D721Med (cell line): ENCODE results near the gene STEEP1.

Source experiments
- DNase-seq: peaks from one replicate; pipeline ENCODE4 v3.0.0; 2011; ENCODE audit warnings: low spot score; ENCODE audit not compliant: insufficient read length
- FAIRE-seq: peaks from 2 replicates; lab custom pipeline; 2011; peaks lifted over from hg19 to GRCh38; lab: Jason Lieb, UNC
- TF ChIP-seq, protein P1 (sequence below): IDR thresholded peaks from 2 replicates; pipeline ENCODE4 v1.5.1; 2012; ENCODE audit warnings: mild to moderate bottlenecking, control low read depth; ENCODE audit not compliant: insufficient read depth; ENCODE audit errors: missing control alignments

Gene STEEP1

DNA sequence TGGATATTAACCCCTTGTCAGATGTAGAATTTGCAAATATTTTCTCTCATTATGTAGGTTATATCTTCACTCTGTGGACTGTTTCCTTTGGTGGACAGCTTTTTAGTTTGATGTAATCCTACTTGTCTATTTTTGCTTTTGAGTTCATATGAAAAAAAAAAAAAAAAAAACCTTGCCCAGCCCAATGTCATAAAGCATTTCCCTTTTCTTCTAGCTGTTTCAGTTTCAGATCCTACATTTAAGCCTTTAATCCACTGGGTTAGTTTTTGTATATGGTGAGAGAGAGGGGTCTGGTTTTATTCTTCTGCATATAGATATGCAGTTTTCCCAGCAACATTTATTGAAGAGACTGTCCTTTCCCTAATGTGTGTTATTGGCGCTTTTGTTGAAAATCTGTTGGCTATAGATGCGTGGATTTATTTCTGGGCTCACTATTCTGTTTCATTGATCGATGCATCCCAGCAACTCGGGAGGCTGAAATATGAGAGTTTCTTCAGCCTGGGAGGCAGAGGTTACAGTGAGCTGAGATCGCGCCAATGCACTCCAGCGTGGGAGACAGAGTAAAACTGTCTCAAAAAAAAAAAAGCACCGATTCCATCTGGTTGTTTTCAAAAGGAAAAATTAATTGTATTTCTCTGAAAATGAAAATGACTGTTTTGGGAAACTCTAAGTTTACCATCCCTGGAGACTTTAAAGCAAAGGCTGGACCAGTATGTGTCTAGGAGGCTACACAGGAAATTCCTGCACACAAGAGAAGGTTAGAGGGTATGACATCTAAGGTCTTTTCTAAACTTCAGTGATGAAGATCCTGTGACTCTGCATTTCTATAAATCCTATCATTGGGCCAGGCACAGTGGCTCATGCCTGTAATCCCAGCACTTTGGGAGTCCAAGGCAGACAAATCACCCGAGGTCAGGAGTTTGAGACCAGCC lies 35.6 kb downstream of the STEEP1 start:
- TF ChIP-seq, protein P1, sequence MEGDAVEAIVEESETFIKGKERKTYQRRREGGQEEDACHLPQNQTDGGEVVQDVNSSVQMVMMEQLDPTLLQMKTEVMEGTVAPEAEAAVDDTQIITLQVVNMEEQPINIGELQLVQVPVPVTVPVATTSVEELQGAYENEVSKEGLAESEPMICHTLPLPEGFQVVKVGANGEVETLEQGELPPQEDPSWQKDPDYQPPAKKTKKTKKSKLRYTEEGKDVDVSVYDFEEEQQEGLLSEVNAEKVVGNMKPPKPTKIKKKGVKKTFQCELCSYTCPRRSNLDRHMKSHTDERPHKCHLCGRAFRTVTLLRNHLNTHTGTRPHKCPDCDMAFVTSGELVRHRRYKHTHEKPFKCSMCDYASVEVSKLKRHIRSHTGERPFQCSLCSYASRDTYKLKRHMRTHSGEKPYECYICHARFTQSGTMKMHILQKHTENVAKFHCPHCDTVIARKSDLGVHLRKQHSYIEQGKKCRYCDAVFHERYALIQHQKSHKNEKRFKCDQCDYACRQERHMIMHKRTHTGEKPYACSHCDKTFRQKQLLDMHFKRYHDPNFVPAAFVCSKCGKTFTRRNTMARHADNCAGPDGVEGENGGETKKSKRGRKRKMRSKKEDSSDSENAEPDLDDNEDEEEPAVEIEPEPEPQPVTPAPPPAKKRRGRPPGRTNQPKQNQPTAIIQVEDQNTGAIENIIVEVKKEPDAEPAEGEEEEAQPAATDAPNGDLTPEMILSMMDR, result no peak
- DNase-seq, result no peak
- FAIRE-seq, result no peak

DNA sequence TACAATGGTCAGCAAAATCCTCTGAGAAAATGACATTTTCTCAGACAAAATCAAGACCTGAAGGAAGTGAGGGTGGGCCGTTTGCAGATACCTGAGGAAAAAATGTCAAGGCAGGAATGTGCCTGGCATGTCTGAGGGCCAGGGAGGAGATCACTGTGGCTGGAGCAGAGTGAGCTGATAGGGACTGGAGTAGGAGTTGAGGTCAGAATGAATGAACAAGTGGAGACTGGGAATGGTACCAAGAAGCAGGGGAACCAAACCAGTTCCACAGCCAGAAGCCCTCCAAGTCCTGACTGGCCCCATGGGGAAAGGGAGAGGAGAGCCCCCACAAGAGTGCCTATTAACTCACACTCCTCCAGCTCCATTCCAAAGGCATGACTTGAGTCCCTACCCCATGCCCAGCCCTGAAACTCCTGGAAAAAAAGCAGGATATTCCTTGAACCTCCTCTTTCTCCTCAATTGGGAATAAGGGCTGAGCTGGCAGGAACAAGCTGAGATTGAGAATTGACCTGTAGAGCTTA lies 41.5 kb downstream of the STEEP1 start:
- no peak for FAIRE-seq
- TF ChIP-seq, protein P1, result no peak

DNA sequence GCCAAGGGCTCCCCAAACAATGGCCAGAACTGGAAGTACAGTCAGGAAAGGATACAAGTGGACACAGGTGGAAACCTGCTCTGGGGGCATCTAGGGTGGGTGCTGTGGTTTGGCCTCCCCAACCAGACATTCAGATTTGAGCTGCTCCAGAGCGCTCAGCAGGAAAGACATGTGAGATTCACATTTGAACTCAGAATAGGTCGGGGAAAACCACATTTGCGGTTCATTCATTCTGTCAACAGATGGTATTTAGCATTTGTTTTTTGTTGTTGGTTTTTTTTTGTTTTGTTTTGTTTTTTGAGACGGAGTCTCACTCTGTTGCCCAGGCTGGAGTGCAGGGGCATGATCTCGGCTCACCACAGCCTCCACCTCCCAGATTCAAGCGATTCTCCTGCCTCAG lies 44.0 kb downstream of the STEEP1 start:
- no peak for FAIRE-seq
- DNase-seq, result no peak
- TF ChIP-seq, protein P1, result no peak

More for the DNA sequence above, 41.5 kb downstream of the STEEP1 start:
- no peak for DNase-seq

DNA sequence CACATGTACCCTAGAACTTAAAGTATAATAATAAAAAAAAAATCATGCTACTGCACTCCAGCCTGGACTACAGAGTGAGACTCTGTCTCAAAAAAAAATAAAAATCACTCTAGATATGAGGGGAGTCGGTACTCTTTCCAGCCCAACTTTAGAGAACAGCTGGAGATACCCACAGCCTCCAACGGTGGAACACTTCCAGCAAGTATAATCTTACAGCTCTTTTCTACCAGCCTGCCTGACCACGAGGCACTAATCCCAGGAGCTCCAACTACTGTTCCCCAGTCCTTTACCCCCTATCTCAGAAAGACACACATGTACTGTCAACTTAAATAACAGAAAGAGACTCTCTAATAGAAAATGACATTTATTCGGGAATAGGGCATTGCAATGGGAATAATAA lies 46.8 kb downstream of the STEEP1 start:
- DNase-seq (no peak), FAIRE-seq (no peak)
- TF ChIP-seq, protein P1, result no peak

DNA sequence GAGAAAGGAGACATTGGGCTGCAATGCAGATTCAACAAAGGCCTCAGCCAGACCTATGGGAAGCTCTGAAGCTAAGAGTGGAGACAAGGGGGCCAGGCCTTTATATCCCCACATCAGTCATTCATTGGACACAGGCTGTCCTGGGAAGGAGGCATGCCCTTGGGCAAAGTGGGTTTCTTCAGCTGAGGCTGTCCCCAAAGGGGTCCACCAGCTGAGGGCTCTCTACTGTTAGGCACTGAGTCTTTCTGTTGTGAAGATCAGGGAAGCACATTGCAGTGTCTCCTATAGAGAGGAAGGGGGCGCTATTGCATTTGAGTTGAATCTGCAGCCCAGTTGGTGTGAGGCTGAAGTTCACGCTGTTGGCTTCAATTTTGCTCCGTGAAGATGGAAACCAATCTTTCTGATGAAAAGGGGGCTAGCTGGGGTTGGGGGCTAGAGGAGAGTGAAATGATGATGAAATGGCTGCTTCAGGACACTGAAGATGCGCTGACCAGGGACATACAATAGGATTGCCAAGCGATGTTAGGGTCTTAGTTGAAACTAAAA lies 49.0 kb downstream of the STEEP1 start:
- TF ChIP-seq, protein P1, result peak; percentile 68
- peak; percentile 81 for FAIRE-seq
- peak; percentile 52 for DNase-seq

DNA sequence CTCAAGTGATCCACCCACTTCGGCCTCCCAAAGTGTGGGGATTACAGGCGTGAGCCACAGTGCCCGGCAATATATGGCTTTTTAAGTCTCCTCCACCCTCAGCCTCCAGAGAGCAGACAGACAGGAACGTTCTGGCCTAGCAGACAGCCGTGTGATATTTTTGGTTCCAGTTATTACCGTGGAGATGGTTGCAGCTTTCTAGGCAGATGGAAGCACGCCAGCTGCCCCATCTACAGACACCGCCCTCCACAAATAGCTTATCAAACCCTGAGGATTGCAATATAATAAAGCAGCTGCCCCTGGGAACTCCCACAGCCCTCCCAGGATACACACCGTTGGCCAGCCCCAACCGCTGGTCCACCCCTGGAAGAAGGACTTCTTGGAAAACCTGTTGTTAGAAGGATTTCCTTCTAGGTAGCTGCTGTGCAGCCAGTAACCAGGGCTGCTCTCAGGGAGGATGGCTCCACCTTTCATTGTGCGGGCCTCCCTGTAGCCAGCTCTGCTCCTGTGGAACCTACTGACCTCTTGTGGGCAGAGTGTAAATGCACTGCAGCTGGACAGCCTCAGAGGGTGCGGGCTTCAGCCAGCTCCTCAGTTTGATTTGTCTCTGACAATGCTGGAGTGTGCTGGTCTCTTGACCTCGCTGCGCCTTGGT lies 52.9 kb downstream of the STEEP1 start:
- FAIRE-seq (no peak), DNase-seq (peak; percentile 51)
- TF ChIP-seq, protein P1, result peak; percentile 45
